Measurements from ENCODE around the gene KAZN.

The KAZN gene

GRCh38 chr1:15110128-15110866 lies 511.8 kb downstream of the KAZN start:
- H3K9ac ChIP-seq (ENCODE audit: low read depth in 1 of 2, low read length in 2 of 2): no peak overlapping the region
- H3K27ac ChIP-seq (ENCODE audit: low read depth in 2 of 2, low read length in 2 of 2): no peak overlapping the region
- no peaks in the 10 kb centered on the region for H3K27me3 ChIP-seq (ENCODE audit: control insufficient read depth in 2 of 2, insufficient read depth in 2 of 2, low read length in 2 of 2)
- H3K4me1 ChIP-seq (ENCODE audit: control insufficient read depth in 2 of 2, insufficient read depth in 2 of 2, low read length in 2 of 2): no peaks in the 10 kb centered on the region
- H3K9me3 ChIP-seq (ENCODE audit: control insufficient read depth in 2 of 2, low read length in 2 of 2): no peaks in the 10 kb centered on the region
- no peak overlapping the region for H3K4me3 ChIP-seq (ENCODE audit: low read length in 2 of 2)
- H3K36me3 ChIP-seq (ENCODE audit: control insufficient read depth in 2 of 2, insufficient read depth in 2 of 2, low read length in 2 of 2): no peaks in the 10 kb centered on the region

GRCh38 chr1:15110867-15111230 lies 512.4 kb downstream of the KAZN start:
- H3K36me3 ChIP-seq (ENCODE audit: control insufficient read depth in 2 of 2, insufficient read depth in 2 of 2, low read length in 2 of 2): no peaks in the 10 kb centered on the region
- no peak overlapping the region for H3K27ac ChIP-seq (ENCODE audit: low read depth in 2 of 2, low read length in 2 of 2)
- no peak overlapping the region for H3K9ac ChIP-seq (ENCODE audit: low read depth in 1 of 2, low read length in 2 of 2)
- no peaks in the 10 kb centered on the region for H3K27me3 ChIP-seq (ENCODE audit: control insufficient read depth in 2 of 2, insufficient read depth in 2 of 2, low read length in 2 of 2)
- no peak overlapping the region for H3K4me3 ChIP-seq (ENCODE audit: low read length in 2 of 2)
- no peaks in the 10 kb centered on the region for H3K9me3 ChIP-seq (ENCODE audit: control insufficient read depth in 2 of 2, low read length in 2 of 2)
- no peaks in the 10 kb centered on the region for H3K4me1 ChIP-seq (ENCODE audit: control insufficient read depth in 2 of 2, insufficient read depth in 2 of 2, low read length in 2 of 2)

GRCh38 chr1:15113146-15113545 lies 514.7 kb downstream of the KAZN start:
- no peaks in the 10 kb centered on the region for H3K4me1 ChIP-seq (ENCODE audit: control insufficient read depth in 2 of 2, insufficient read depth in 2 of 2, low read length in 2 of 2)
- no peak overlapping the region for H3K4me3 ChIP-seq (ENCODE audit: low read length in 2 of 2)
- H3K9ac ChIP-seq (ENCODE audit: low read depth in 1 of 2, low read length in 2 of 2): no peak overlapping the region
- H3K36me3 ChIP-seq (ENCODE audit: control insufficient read depth in 2 of 2, insufficient read depth in 2 of 2, low read length in 2 of 2): no peaks in the 10 kb centered on the region
- no peak overlapping the region for H3K27ac ChIP-seq (ENCODE audit: low read depth in 2 of 2, low read length in 2 of 2)
- H3K9me3 ChIP-seq (ENCODE audit: control insufficient read depth in 2 of 2, low read length in 2 of 2): no peaks in the 10 kb centered on the region
- H3K27me3 ChIP-seq (ENCODE audit: control insufficient read depth in 2 of 2, insufficient read depth in 2 of 2, low read length in 2 of 2): no peaks in the 10 kb centered on the region

- H3K27ac ChIP-seq (ENCODE audit: low read depth in 2 of 2, low read length in 2 of 2): no peak overlapping the region
- H3K9me3 ChIP-seq (ENCODE audit: control insufficient read depth in 2 of 2, low read length in 2 of 2): no peaks in the 10 kb centered on the region
- no peaks in the 10 kb centered on the region for H3K4me1 ChIP-seq (ENCODE audit: control insufficient read depth in 2 of 2, insufficient read depth in 2 of 2, low read length in 2 of 2)
- H3K9ac ChIP-seq (ENCODE audit: low read depth in 1 of 2, low read length in 2 of 2): no peak overlapping the region
- H3K36me3 ChIP-seq (ENCODE audit: control insufficient read depth in 2 of 2, insufficient read depth in 2 of 2, low read length in 2 of 2): no peaks in the 10 kb centered on the region
- H3K4me3 ChIP-seq (ENCODE audit: low read length in 2 of 2): no peak overlapping the region
- no peaks in the 10 kb centered on the region for H3K27me3 ChIP-seq (ENCODE audit: control insufficient read depth in 2 of 2, insufficient read depth in 2 of 2, low read length in 2 of 2)
Measured at GRCh38 chr1:15114884-15115283, 516.4 kb downstream of the KAZN start.

- no peaks in the 10 kb centered on the region for H3K27me3 ChIP-seq (ENCODE audit: control insufficient read depth in 2 of 2, insufficient read depth in 2 of 2, low read length in 2 of 2)
- H3K4me3 ChIP-seq (ENCODE audit: low read length in 2 of 2): no peak overlapping the region
- H3K27ac ChIP-seq (ENCODE audit: low read depth in 2 of 2, low read length in 2 of 2): no peak overlapping the region
- no peak overlapping the region for H3K9ac ChIP-seq (ENCODE audit: low read depth in 1 of 2, low read length in 2 of 2)
- no peaks in the 10 kb centered on the region for H3K36me3 ChIP-seq (ENCODE audit: control insufficient read depth in 2 of 2, insufficient read depth in 2 of 2, low read length in 2 of 2)
- no peaks in the 10 kb centered on the region for H3K4me1 ChIP-seq (ENCODE audit: control insufficient read depth in 2 of 2, insufficient read depth in 2 of 2, low read length in 2 of 2)
- H3K9me3 ChIP-seq (ENCODE audit: control insufficient read depth in 2 of 2, low read length in 2 of 2): no peaks in the 10 kb centered on the region
Measured at GRCh38 chr1:15115542-15116330, 517.3 kb downstream of the KAZN start.

DNA sequence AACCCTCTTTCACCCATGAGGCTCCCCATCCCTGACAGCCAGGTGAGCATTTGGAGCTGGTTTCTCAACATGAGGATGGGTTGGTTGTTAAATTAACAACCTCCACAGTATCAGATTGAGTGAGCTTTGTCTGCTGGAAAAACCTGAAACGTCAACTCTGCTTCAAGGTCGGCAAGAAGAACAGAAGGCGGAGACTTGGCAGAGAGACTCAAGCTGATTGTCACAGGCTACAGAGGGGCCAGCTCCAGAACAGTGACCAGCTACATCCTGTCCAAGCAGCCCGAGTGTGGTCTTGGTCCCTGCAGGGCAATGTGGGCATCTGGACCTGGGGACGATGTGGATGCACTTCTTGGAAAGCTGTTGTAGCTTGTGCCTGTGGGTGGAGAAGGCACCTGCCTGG lies 518.5 kb downstream of the KAZN start:
- no peaks in the 10 kb centered on the region for H3K36me3 ChIP-seq (ENCODE audit: control insufficient read depth in 2 of 2, insufficient read depth in 2 of 2, low read length in 2 of 2)
- no peak overlapping the region for H3K4me3 ChIP-seq (ENCODE audit: low read length in 2 of 2)
- H3K9me3 ChIP-seq (ENCODE audit: control insufficient read depth in 2 of 2, low read length in 2 of 2): no peaks in the 10 kb centered on the region
- no peak overlapping the region for H3K9ac ChIP-seq (ENCODE audit: low read depth in 1 of 2, low read length in 2 of 2)
- no peaks in the 10 kb centered on the region for H3K27me3 ChIP-seq (ENCODE audit: control insufficient read depth in 2 of 2, insufficient read depth in 2 of 2, low read length in 2 of 2)
- H3K4me1 ChIP-seq (ENCODE audit: control insufficient read depth in 2 of 2, insufficient read depth in 2 of 2, low read length in 2 of 2): no peaks in the 10 kb centered on the region
- H3K27ac ChIP-seq (ENCODE audit: low read depth in 2 of 2, low read length in 2 of 2): no peak overlapping the region

DNA sequence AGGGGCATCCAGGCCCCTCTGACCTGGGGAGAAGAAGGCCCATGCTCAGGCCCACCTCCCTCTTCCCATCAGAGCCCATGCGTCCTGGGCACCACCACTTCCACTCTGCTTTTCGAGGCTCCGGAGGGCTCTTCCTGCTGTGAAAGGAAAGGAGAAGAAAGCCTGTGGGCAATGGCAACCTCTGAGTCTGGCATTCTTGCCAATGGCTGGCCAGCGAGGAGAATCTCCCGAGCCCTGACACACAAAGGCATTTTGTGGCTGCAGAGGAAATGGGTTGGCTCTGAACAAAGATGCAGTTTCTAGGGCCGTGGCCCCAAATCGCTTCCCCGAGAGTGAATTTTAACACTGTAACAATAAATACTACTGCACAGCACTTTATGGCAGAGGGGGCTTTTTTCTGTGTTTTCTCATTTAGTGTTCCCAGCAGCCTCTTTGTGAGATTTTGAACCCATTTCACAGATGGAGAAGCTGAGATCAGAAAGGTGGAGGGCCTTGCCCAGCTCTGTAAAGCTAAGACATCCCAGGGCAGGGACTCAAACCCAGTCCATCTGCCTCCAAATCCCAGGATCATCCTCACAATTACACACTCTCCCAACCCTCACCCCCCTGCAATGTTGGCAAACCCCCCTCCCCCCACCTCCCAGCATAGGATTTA lies 519.3 kb downstream of the KAZN start:
- Histone ChIP-seq H3K9me3 (ENCODE audit: control insufficient read depth in 2 of 2, low read length in 2 of 2) (no peaks in the 10 kb centered on the region), H3K27me3 (ENCODE audit: control insufficient read depth in 2 of 2, insufficient read depth in 2 of 2, low read length in 2 of 2) (no peaks in the 10 kb centered on the region), H3K36me3 (ENCODE audit: control insufficient read depth in 2 of 2, insufficient read depth in 2 of 2, low read length in 2 of 2) (no peaks in the 10 kb centered on the region), H3K9ac (ENCODE audit: low read depth in 1 of 2, low read length in 2 of 2) (no peak overlapping the region), H3K4me3 (ENCODE audit: low read length in 2 of 2) (no peak overlapping the region), H3K27ac (ENCODE audit: low read depth in 2 of 2, low read length in 2 of 2) (no peak overlapping the region), H3K4me1 (ENCODE audit: control insufficient read depth in 2 of 2, insufficient read depth in 2 of 2, low read length in 2 of 2) (no peaks in the 10 kb centered on the region)

DNA sequence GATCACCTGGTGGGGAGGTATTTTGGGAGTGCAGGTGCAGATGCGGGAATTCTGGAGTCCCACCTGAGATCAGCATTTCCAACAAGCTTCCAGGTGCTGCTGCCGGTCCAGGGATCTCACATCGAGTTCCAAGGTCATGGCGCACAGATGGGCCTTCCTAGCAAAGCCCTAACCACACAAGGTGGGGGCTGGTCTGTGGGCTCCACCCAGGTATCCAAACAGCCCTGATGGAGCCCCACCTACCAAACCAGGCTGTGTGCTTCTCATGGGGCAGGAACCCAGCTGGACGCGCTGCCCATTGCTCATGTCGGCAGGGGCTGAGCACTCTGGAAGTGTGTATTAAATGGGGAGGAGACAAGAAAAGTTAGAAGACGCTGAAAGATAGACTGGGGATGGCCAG lies 520.1 kb downstream of the KAZN start:
- H3K9me3 ChIP-seq (ENCODE audit: control insufficient read depth in 2 of 2, low read length in 2 of 2): no peaks in the 10 kb centered on the region
- no peaks in the 10 kb centered on the region for H3K36me3 ChIP-seq (ENCODE audit: control insufficient read depth in 2 of 2, insufficient read depth in 2 of 2, low read length in 2 of 2)
- no peaks in the 10 kb centered on the region for H3K4me1 ChIP-seq (ENCODE audit: control insufficient read depth in 2 of 2, insufficient read depth in 2 of 2, low read length in 2 of 2)
- no peak overlapping the region for H3K27ac ChIP-seq (ENCODE audit: low read depth in 2 of 2, low read length in 2 of 2)
- no peak overlapping the region for H3K9ac ChIP-seq (ENCODE audit: low read depth in 1 of 2, low read length in 2 of 2)
- no peak overlapping the region for H3K4me3 ChIP-seq (ENCODE audit: low read length in 2 of 2)
- H3K27me3 ChIP-seq (ENCODE audit: control insufficient read depth in 2 of 2, insufficient read depth in 2 of 2, low read length in 2 of 2): no peaks in the 10 kb centered on the region

- H3K27ac ChIP-seq (ENCODE audit: low read depth in 2 of 2, low read length in 2 of 2): no peak overlapping the region
- no peaks in the 10 kb centered on the region for H3K4me1 ChIP-seq (ENCODE audit: control insufficient read depth in 2 of 2, insufficient read depth in 2 of 2, low read length in 2 of 2)
Measured at GRCh38 chr1:15120251-15120945, 521.9 kb downstream of the KAZN start.

DNA sequence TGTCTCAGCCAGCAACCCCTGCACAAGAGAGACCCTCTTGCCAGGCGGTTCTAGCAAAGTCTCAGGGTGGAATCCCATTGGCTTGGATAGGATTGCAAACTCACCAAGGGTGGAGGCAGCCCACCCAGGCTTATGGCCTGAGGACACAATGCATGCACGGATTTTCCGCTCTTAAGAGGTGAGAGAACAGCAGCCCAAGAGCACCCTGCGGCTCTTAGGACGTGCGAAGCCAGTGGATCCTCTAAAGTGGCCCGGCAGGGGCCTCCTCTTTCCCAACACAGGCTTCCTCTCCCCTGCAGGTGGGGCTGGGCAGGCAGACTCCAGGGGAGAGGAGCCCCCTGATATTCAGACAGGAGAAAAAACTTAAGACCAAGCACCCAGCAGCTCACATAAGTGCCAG lies 523.8 kb downstream of the KAZN start:
- Histone ChIP-seq H3K9me3 (ENCODE audit: control insufficient read depth in 2 of 2, low read length in 2 of 2) (no peaks in the 10 kb centered on the region), H3K4me3 (ENCODE audit: low read length in 2 of 2) (no peak overlapping the region), H3K27me3 (ENCODE audit: control insufficient read depth in 2 of 2, insufficient read depth in 2 of 2, low read length in 2 of 2) (no peaks in the 10 kb centered on the region)

More at GRCh38 chr1:15120251-15120945, 521.9 kb downstream of the KAZN start:
- Histone ChIP-seq H3K27me3 (ENCODE audit: control insufficient read depth in 2 of 2, insufficient read depth in 2 of 2, low read length in 2 of 2) (no peaks in the 10 kb centered on the region), H3K9ac (ENCODE audit: low read depth in 1 of 2, low read length in 2 of 2) (no peak overlapping the region), H3K9me3 (ENCODE audit: control insufficient read depth in 2 of 2, low read length in 2 of 2) (no peaks in the 10 kb centered on the region), H3K36me3 (ENCODE audit: control insufficient read depth in 2 of 2, insufficient read depth in 2 of 2, low read length in 2 of 2) (no peaks in the 10 kb centered on the region), H3K4me3 (ENCODE audit: low read length in 2 of 2) (no peak overlapping the region)

More for the DNA sequence above, 523.8 kb downstream of the KAZN start:
- Histone ChIP-seq H3K4me1 (ENCODE audit: control insufficient read depth in 2 of 2, insufficient read depth in 2 of 2, low read length in 2 of 2) (no peaks in the 10 kb centered on the region), H3K36me3 (ENCODE audit: control insufficient read depth in 2 of 2, insufficient read depth in 2 of 2, low read length in 2 of 2) (no peaks in the 10 kb centered on the region), H3K9ac (ENCODE audit: low read depth in 1 of 2, low read length in 2 of 2) (no peak overlapping the region), H3K27ac (ENCODE audit: low read depth in 2 of 2, low read length in 2 of 2) (no peak overlapping the region)
